ENCODE data around the gene TIMP1.
A peak's percentile ranks its signal among the peaks of the same experiment; 100 is the strongest.

TIMP1 gene

DNA sequence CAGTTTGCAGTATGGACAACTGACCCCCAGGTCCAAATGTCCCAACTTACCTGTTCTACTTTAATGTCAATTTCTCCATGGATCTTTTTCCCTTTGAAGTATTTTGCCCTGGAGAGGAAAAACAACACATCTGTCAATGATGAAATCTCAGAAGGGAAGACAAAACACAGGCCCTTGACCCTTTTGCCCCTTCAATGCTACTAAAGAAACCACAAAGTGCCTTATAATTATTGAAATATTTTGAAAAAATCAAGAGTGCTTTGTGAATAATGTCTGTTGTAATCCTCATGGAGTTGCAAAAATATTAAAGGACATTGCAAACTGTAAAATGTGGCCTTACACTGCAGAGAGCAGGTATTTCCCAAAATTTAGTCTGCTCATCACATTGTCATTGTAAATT, 24.9 kb downstream of the TIMP1 start:
- Histone ChIP-seq H3K4me3 (ENCODE audit: extremely low read depth, insufficient read depth, low read length, poor library complexity, severe bottlenecking) (no peak overlapping the region), H3K27ac (ENCODE audit: low read depth, low read length, severe bottlenecking) (no peak overlapping the region), H3K4me1 (ENCODE audit: control insufficient read depth, insufficient read depth, low read length, poor library complexity, severe bottlenecking) (no peaks in the 10 kb centered on the region), H3K36me3 (ENCODE audit: control insufficient read depth, insufficient read depth, low read length) (no peaks in the 10 kb centered on the region), H3K9me3 (ENCODE audit: control insufficient read depth, low read length) (no peaks in the 10 kb centered on the region)

DNA sequence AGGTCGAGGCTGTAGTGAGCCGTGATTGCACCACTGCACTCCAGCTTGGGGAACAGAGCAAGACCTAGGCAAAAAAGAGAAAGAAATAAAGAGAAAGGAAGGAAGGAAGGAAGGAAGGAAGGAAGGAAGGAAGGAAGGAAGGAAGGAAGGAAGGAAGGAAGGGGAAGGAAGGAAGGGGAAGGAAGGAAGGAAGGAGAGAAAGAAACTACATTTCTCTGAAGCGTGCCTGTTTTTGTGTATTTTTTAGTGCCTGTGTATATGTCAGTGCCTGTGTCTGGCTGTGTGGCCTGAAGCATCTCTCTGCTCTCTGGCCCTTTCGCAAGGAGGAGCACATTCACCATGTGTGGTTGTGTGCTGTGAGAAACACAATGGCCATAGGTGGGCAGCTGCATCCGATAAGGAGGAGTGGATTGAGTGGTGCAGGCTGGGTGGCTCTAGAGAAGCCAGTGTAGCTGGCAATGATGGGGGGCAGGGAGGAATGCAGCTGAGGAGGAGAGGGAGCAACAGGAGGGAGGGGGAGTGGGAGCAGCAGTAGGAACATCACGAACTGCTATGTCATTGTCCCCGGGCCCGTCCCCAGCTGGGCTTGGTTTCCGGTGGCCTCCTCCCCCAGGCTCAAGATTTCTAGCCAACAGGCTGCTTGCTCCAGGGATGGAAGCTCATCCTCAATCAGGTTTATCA, 26.0 kb downstream of the TIMP1 start:
- Histone ChIP-seq H3K9me3 (ENCODE audit: control insufficient read depth, low read length) (no peaks in the 10 kb centered on the region), H3K4me1 (ENCODE audit: control insufficient read depth, insufficient read depth, low read length, poor library complexity, severe bottlenecking) (no peaks in the 10 kb centered on the region), H3K27ac (ENCODE audit: low read depth, low read length, severe bottlenecking) (peak overlapping the region; percentile 10), H3K4me3 (ENCODE audit: extremely low read depth, insufficient read depth, low read length, poor library complexity, severe bottlenecking) (no peak overlapping the region), H3K36me3 (ENCODE audit: control insufficient read depth, insufficient read depth, low read length) (no peaks in the 10 kb centered on the region)
- WGBS, 2 experiments (ENCODE audit: insufficient coverage in 2 of 2): 89% methylated on average over 3 of the region's 9 CpGs; no CpG with 5 or more reads in 1 of the 2 experiments

DNA sequence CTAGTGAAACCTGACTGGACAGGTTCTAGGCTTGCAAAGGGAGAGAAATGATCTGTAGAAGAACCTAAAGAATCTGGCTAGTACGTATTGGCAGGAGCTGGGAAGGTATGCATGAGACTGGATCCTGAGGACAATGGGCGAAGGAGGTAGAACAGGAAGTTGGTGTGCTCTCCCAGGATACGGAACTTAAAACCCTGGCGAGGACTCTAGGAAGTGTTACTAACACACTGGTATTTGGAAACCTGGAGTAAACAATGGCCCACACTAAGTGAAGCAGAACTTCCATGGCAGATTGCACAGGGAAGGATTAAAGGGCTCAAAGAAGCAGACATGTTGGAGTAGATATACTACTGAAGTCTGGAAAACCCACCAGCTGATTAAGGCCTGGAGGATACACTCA, 28.3 kb downstream of the TIMP1 start:
- Histone ChIP-seq H3K36me3 (ENCODE audit: control insufficient read depth, insufficient read depth, low read length) (no peaks in the 10 kb centered on the region), H3K9me3 (ENCODE audit: control insufficient read depth, low read length) (no peaks in the 10 kb centered on the region), H3K27ac (ENCODE audit: low read depth, low read length, severe bottlenecking) (no peak overlapping the region), H3K4me1 (ENCODE audit: control insufficient read depth, insufficient read depth, low read length, poor library complexity, severe bottlenecking) (no peaks in the 10 kb centered on the region), H3K4me3 (ENCODE audit: extremely low read depth, insufficient read depth, low read length, poor library complexity, severe bottlenecking) (no peak overlapping the region)
- WGBS, 2 experiments (ENCODE audit: insufficient coverage in 2 of 2): 95 to 100% methylated on average over 2 to 4 of the region's 4 CpGs

- WGBS, 2 experiments (ENCODE audit: insufficient coverage in 2 of 2): no CpG with 5 or more reads among the region's 2 CpGs
- Histone ChIP-seq H3K36me3 (ENCODE audit: control insufficient read depth, insufficient read depth, low read length) (no peaks in the 10 kb centered on the region), H3K4me3 (ENCODE audit: extremely low read depth, insufficient read depth, low read length, poor library complexity, severe bottlenecking) (no peak overlapping the region), H3K9me3 (ENCODE audit: control insufficient read depth, low read length) (no peaks in the 10 kb centered on the region), H3K27ac (ENCODE audit: low read depth, low read length, severe bottlenecking) (no peak overlapping the region), H3K4me1 (ENCODE audit: control insufficient read depth, insufficient read depth, low read length, poor library complexity, severe bottlenecking) (no peaks in the 10 kb centered on the region)
Observed at GRCh38 chrX:47611489-47611888, 29.3 kb downstream of the TIMP1 start.

DNA sequence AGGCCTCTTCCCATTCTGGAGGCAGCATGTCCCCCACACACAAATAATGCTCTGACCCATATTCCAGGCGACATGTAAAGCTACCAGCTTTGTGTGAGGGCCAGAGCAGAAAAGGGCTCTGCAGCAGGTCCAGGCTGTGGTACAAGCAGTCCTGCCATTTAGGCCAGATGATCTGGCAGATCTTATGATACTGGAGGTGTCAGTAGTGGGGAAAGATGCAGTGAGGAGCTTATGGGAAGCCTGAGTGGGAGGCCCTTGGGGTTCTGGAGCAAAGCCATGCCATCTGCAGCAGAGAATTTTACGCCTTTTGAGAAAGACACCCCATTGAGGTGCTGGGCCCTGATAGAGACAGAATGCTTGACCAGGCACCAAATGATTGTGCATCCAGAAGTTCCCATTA, 29.7 kb downstream of the TIMP1 start:
- Histone ChIP-seq H3K9me3 (ENCODE audit: control insufficient read depth, low read length) (no peaks in the 10 kb centered on the region), H3K27ac (ENCODE audit: low read depth, low read length, severe bottlenecking) (no peak overlapping the region), H3K4me1 (ENCODE audit: control insufficient read depth, insufficient read depth, low read length, poor library complexity, severe bottlenecking) (no peaks in the 10 kb centered on the region), H3K4me3 (ENCODE audit: extremely low read depth, insufficient read depth, low read length, poor library complexity, severe bottlenecking) (no peak overlapping the region), H3K36me3 (ENCODE audit: control insufficient read depth, insufficient read depth, low read length) (no peaks in the 10 kb centered on the region)
- 89 to 100% methylated on average over 1 of the region's 2 CpGs for WGBS, 2 experiments (ENCODE audit: insufficient coverage in 2 of 2)

GRCh38 chrX:47612418-47612817, 30.2 kb downstream of the TIMP1 start:
- no peak overlapping the region for H3K4me3 ChIP-seq (ENCODE audit: extremely low read depth, insufficient read depth, low read length, poor library complexity, severe bottlenecking)
- H3K27ac ChIP-seq (ENCODE audit: low read depth, low read length, severe bottlenecking): no peak overlapping the region
- H3K36me3 ChIP-seq (ENCODE audit: control insufficient read depth, insufficient read depth, low read length): no peaks in the 10 kb centered on the region
- no peaks in the 10 kb centered on the region for H3K4me1 ChIP-seq (ENCODE audit: control insufficient read depth, insufficient read depth, low read length, poor library complexity, severe bottlenecking)
- H3K9me3 ChIP-seq (ENCODE audit: control insufficient read depth, low read length): no peaks in the 10 kb centered on the region

- WGBS, 2 experiments (ENCODE audit: insufficient coverage in 2 of 2): 88 to 100% methylated on average over 1 to 4 of the region's 8 CpGs
- Histone ChIP-seq H3K4me1 (ENCODE audit: control insufficient read depth, insufficient read depth, low read length, poor library complexity, severe bottlenecking) (no peaks in the 10 kb centered on the region), H3K4me3 (ENCODE audit: extremely low read depth, insufficient read depth, low read length, poor library complexity, severe bottlenecking) (no peak overlapping the region), H3K9me3 (ENCODE audit: control insufficient read depth, low read length) (no peaks in the 10 kb centered on the region), H3K36me3 (ENCODE audit: control insufficient read depth, insufficient read depth, low read length) (no peaks in the 10 kb centered on the region), H3K27ac (ENCODE audit: low read depth, low read length, severe bottlenecking) (no peak overlapping the region)
Observed at GRCh38 chrX:47613082-47613481, 30.8 kb downstream of the TIMP1 start.

DNA sequence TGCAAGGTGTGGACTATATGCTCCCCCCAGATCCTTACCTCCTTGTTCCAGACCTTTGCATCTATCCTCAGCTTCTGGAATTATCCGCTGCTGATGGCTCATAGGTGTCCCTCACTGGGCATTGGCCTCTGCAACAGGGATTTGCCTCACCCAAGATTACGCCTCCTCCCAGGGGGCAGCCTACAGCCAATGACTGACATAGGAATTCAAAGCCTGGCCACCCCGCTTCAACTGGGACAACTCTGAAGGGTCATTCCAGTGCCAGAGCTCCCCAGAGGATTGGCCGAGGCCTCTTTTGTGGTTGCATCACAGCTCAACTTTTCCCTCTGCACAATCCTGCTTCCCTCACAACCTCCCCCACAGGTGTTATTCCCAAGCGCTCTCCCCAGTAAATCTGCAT, 32.4 kb downstream of the TIMP1 start:
- WGBS, 2 experiments (ENCODE audit: insufficient coverage in 2 of 2): 80% methylated on average over 1 of the region's 5 CpGs; no CpG with 5 or more reads in 1 of the 2 experiments
- no peaks in the 10 kb centered on the region for H3K4me1 ChIP-seq (ENCODE audit: control insufficient read depth, insufficient read depth, low read length, poor library complexity, severe bottlenecking)
- H3K4me3 ChIP-seq (ENCODE audit: extremely low read depth, insufficient read depth, low read length, poor library complexity, severe bottlenecking): no peak overlapping the region
- H3K9me3 ChIP-seq (ENCODE audit: control insufficient read depth, low read length): no peaks in the 10 kb centered on the region
- H3K36me3 ChIP-seq (ENCODE audit: control insufficient read depth, insufficient read depth, low read length): no peaks in the 10 kb centered on the region
- no peak overlapping the region for H3K27ac ChIP-seq (ENCODE audit: low read depth, low read length, severe bottlenecking)

DNA sequence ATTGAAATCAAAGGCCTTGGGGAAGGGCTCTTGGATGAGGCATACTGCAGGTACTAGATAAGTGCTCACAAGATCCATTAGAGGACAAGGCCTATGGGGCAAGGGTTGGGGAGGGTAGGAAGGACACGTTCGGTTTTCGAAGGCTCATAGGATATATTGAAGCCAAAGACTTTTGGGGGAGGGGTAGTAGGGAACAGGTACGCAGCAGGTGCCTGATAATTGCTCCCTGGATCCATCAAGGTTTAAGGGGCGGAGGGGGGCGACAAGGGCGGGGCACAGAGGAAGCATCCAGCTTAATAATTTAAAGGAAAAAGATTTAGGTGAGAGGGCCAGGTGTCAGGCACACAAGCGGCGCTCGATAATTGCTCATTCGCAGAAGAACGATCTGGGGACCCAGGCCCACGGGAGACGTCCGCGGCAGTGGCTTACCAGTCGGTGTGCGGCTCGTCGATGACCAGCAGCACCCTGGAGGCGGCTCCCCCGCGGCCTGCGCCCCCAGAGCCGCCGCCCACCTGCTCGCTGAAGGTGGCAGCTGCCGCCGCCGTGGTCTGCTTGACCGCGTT, 36.8 kb downstream of the TIMP1 start:
- WGBS, 2 experiments (ENCODE audit: insufficient coverage in 2 of 2): 47 to 63% methylated on average over 14 to 20 of the region's 32 CpGs
- H3K4me1 ChIP-seq (ENCODE audit: control insufficient read depth, insufficient read depth, low read length, poor library complexity, severe bottlenecking): no peaks in the 10 kb centered on the region
- H3K27ac ChIP-seq (ENCODE audit: low read depth, low read length, severe bottlenecking): no peak overlapping the region
- H3K4me3 ChIP-seq (ENCODE audit: extremely low read depth, insufficient read depth, low read length, poor library complexity, severe bottlenecking): peak overlapping the region; percentile 25
- no peaks in the 10 kb centered on the region for H3K9me3 ChIP-seq (ENCODE audit: control insufficient read depth, low read length)
- H3K36me3 ChIP-seq (ENCODE audit: control insufficient read depth, insufficient read depth, low read length): no peaks in the 10 kb centered on the region

DNA sequence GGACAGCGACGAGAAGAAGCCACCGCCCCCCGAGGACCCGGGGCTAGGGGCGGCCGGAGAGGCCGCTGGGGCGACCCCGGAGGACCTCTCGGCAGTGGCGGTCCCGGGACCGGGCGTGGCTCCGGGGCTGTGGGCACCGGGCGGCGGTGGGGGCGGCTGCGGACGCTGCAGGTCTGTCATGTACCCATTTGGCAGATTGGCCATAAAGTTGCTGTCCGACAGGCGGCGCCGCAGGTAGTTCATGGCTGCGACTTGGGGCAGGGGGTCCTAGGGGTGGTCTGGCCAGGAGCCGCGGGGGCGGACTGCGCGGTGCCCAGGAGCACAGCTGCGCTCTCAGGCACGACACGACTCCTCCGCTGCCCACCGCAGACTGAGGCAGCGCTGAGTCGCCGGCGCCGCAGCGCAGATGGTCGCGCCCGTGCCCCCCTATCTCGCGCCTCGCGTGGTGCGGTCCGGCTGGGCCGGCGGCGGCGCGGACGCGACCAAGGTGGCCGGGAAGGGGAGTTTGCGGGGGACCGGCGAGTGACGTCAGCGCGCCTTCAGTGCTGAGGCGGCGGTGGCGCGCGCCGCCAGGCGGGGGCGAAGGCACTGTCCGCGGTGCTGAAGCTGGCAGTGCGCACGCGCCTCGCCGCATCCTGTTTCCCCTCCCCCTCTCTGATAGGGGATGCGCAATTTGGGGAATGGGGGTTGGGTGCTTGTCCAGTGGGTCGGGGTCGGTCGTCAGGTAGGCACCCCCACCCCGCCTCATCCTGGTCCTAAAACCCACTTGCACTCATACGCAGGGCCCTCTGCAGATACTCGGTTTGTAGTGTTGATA, 37.5 kb downstream of the TIMP1 start, which contains the start of gene SYN1:
Gene SYN1, minus strand, starts transcription at position 372 of the 817 bp plus-strand sequence. Its CDS starts 129 bp downstream, at position 243.
- Histone ChIP-seq H3K36me3 (ENCODE audit: control insufficient read depth, insufficient read depth, low read length) (no peaks in the 10 kb centered on the region), H3K4me3 (ENCODE audit: extremely low read depth, insufficient read depth, low read length, poor library complexity, severe bottlenecking) (peak within 1 kb of the TSS; percentile 25), H3K4me1 (ENCODE audit: control insufficient read depth, insufficient read depth, low read length, poor library complexity, severe bottlenecking) (no peaks in the 10 kb centered on the region), H3K9me3 (ENCODE audit: control insufficient read depth, low read length) (no peaks in the 10 kb centered on the region), H3K27ac (ENCODE audit: low read depth, low read length, severe bottlenecking) (no peak within 1 kb of the TSS)
- 2 to 3% methylated on average over 26 to 46 of the region's 88 CpGs for WGBS, 2 experiments (ENCODE audit: insufficient coverage in 2 of 2)

DNA sequence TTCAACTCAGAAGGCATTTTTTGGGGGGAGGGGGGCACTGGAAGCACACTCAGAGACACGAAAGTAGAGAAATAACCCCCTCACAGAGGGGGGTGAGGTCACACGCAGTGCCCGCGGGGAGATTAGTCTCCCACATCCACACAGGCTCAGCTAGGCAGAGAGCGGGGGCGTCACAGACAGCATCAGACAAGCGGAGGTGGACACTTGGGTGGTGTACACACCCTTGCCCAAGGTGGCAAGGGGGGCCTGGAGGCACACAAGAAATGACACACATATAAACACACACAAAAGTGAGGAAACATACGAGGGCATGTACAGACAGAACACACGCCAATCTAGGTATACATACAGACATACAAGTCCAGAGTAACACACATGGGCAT, 38.1 kb downstream of the TIMP1 start:
- Histone ChIP-seq H3K36me3 (ENCODE audit: control insufficient read depth, insufficient read depth, low read length) (no peaks in the 10 kb centered on the region), H3K27ac (ENCODE audit: low read depth, low read length, severe bottlenecking) (no peak overlapping the region), H3K4me1 (ENCODE audit: control insufficient read depth, insufficient read depth, low read length, poor library complexity, severe bottlenecking) (no peaks in the 10 kb centered on the region), H3K4me3 (ENCODE audit: extremely low read depth, insufficient read depth, low read length, poor library complexity, severe bottlenecking) (no peak overlapping the region), H3K9me3 (ENCODE audit: control insufficient read depth, low read length) (no peaks in the 10 kb centered on the region)
- 100% methylated on average over 2 of the region's 9 CpGs; no CpG with 5 or more reads in 1 of the 2 experiments for WGBS, 2 experiments (ENCODE audit: insufficient coverage in 2 of 2)
